Naive B cell (primary cell): ENCODE measurements around the gene ENGASE. TPM values are rescaled to one million over a fixed set of nuclear protein-coding genes. Genes with fewer than 3 reads are reported as not detected.
"Not testable (repeated sequence)": the region's sequence is repeated elsewhere in the genome, so short reads cannot be mapped to it uniquely, and the experiment has no call there.

Experiments used
- ATAC-seq, 2 donors: fragments of 150-1000 bp; cut with Tn5 transposase; 2 replicates each; pipeline ENCODE4 v1.10.0; 2021; ENCODE audit warnings: low read depth in 2 of 2, mild to moderate bottlenecking in 2 of 2, moderate library complexity in 2 of 2
- DNase-seq: peaks from one replicate; pipeline ENCODE4 v3.0.0; 2022
- H3K27ac Mint-ChIP-seq, 6 donors: one replicate each; pipeline ENCODE4 v1.8.0; 2020 to 2022; ENCODE audit warnings: mild to moderate bottlenecking in 6 of 6, mixed read lengths in 6 of 6, moderate library complexity in 5 of 6, inconsistent platforms in 2 of 6
- H3K27me3 Mint-ChIP-seq, 3 donors: one replicate each; pipeline ENCODE4 v1.8.0; 2021 to 2022; ENCODE audit warnings: mixed read lengths in 3 of 3, mild to moderate bottlenecking in 1 of 3
- H3K36me3 Mint-ChIP-seq, 2 donors: one replicate each; pipeline ENCODE4 v1.8.0; 2020 to 2022; ENCODE audit warnings: mixed read lengths in 2 of 2, inconsistent platforms in 1 of 2, mild to moderate bottlenecking in 1 of 2
- H3K4me1 Mint-ChIP-seq, 3 donors: one replicate each; pipeline ENCODE4 v1.8.0; 2020 to 2022; ENCODE audit warnings: mixed read lengths in 3 of 3, inconsistent platforms in 1 of 3, mild to moderate bottlenecking in 1 of 3, moderate library complexity in 1 of 3
- H3K4me3 Mint-ChIP-seq, 8 donors: one replicate each; pipeline ENCODE4 v1.8.0; 2020 to 2022; ENCODE audit warnings: mild to moderate bottlenecking in 8 of 8, mixed read lengths in 8 of 8, moderate library complexity in 8 of 8, inconsistent platforms in 2 of 8
- H3K9me3 Mint-ChIP-seq, 7 donors: one replicate each; pipeline ENCODE4 v1.8.0; 2020 to 2022; ENCODE audit warnings: mixed read lengths in 7 of 7, mild to moderate bottlenecking in 5 of 7, inconsistent platforms in 2 of 7, moderate library complexity in 1 of 7
- polyA plus RNA-seq, 6 donors: library from polyadenylated mRNA; unstranded; fragments of 300-500 nt; fragmentation: Illumina TruSeq; gene quantifications; one replicate each; pipeline ENCODE4 v1.2.3, GENCODE V29; 2021; ENCODE audit warnings: low read depth in 6 of 6

ENGASE gene
- polyA plus RNA-seq, 6 donors from 2014 or later, result 1.4 to 7.4 (median 3.6) TPM

DNA sequence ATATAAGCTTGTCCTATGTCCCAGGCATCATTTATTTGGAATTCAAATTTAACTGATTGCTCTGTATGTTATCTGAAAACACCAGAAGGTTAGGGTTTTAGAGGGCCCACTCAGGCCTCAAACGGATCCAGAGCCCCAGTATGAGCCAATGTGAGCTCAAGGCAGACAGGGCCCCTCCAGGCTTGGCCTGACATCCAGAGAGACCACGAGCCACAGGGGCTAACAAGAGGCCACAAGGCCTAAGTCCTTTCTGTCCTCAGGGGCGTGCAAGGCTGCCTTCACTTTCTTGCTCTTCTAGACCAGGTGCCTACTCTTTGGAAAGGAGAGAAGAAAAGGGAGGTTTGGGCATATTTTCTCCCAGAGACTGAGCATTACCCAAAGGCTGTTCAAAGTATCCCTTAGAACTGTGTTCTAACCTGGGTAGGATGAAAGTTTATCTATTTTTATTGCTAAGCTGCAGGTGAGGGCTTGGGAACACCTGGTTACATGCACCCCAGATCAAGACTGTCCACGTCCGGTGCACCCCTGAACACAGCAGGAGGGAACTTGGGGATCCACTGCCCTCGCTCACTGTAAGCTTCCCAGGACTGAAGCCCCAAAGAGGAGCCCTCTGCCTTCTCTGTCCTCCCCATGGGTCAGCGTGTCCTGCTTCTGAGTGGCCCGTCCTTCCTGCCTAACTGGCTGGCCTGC lies 1.5 kb upstream of the ENGASE start:
- H3K4me1 Mint-ChIP-seq, result peaks cover 10 to 28% (median 14%) of the 10 kb centered on the region in 3 donors
- no peak for DNase-seq
- no peaks in the 10 kb centered on the region for H3K9me3 Mint-ChIP-seq
- H3K27ac Mint-ChIP-seq, result peak overlapping the region in 2 of 6 donors; percentile 44 to 57
- no peaks in the 10 kb centered on the region for H3K36me3 Mint-ChIP-seq
- ATAC-seq, result no peak
- peak overlapping the region in 3 of 8 donors; percentile 20 to 94 (median 93) for H3K4me3 Mint-ChIP-seq
- H3K27me3 Mint-ChIP-seq, result peaks cover 0 to 8% (median 4%) of the 10 kb centered on the region in 3 donors

DNA sequence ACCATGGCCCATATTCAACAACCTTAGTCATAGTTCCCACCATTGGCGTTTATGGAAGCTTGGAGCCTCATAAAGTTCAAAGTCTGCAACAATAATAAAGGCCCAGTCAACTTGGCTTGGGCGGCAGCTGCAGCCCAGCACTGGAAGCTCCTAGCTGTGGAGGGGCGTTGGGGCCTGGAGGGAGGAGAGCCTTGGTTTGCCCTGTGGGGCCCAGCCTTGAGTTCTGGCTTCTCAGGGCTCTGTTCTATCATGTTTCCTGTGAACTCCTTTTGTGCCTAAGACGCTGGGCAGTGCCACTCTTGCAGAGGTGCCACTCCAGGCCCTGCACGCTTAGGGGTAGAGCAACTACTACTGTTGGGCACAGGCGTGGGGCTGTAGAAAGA lies 927 bp upstream of the ENGASE start:
- DNase-seq (no peak), ATAC-seq (no peak)
- Mint-ChIP-seq H3K27ac (peak overlapping the region in 2 of 6 donors; percentile 44 to 57), H3K4me3 (peak overlapping the region in 4 of 8 donors; percentile 78 to 94 (median 92)), H3K9me3 (no peaks in the 10 kb centered on the region), H3K36me3 (no peaks in the 10 kb centered on the region), H3K4me1 (peaks cover 10 to 28% (median 14%) of the 10 kb centered on the region in 3 donors), H3K27me3 (peaks cover 0 to 8% (median 4%) of the 10 kb centered on the region in 3 donors)

DNA sequence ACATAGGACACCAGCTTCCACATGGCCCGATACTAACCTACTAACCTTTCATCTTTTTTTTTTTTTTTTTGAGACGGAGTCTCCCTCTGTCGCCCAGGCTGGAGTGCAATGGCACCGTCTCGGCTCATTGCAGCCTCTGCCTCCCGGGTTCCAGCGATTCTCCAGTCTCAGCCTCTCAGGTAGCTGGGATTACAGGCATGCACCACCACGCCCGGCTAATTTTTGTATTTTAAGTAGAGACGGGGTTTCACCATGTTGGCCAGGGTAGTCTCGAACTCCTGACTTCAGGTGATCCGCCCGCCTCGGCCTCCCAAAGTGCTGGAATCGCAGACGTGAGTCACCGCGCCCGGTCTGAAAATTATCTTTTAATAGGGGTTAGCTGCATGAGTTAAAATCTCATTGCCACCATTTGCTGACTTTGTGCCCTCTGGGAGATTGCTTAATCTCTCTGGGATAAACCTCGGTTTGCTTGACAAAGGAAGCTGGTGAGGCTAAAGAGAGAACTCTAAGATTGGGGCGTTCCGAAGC lies 439 bp upstream of the ENGASE start:
- not testable (repeated sequence) for H3K27me3 Mint-ChIP-seq, H3K36me3 Mint-ChIP-seq, DNase-seq, ATAC-seq, H3K9me3 Mint-ChIP-seq
- Mint-ChIP-seq H3K4me1 (peaks cover 10 to 28% (median 14%) of the 10 kb centered on the region in 3 donors), H3K27ac (peak overlapping the region in 5 of 6 donors; percentile 53 to 94 (median 88)), H3K4me3 (peak overlapping the region; percentile 78 to 94 (median 90))

DNA sequence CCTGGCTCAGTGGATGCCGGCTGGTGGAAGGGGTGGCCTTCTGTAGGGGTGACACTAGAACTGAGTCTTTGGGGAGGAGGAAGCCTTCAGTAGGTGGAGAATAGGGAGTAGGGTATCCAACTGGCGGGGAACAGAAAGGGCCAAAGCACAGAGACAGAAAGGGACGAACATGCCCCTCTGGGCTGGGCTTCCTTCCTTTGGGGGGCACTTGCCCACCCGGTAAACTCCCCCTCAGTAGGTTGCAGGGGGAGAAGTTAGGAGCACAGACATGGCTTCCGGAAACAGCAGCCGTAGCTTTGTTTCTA lies 774 bp downstream of the ENGASE start:
- peaks cover 10 to 28% (median 14%) of the 10 kb centered on the region in 3 donors for H3K4me1 Mint-ChIP-seq
- peaks cover 0 to 3% (median 2%) of the 10 kb centered on the region in 3 donors for H3K27me3 Mint-ChIP-seq
- peak; percentile 19 for DNase-seq
- H3K4me3 Mint-ChIP-seq, result peak overlapping the region; percentile 82 to 95 (median 91)
- peaks cover 1 to 9% of the 10 kb centered on the region in 2 donors for H3K36me3 Mint-ChIP-seq
- peak; percentile 25 to 29 for ATAC-seq
- H3K27ac Mint-ChIP-seq, result peak overlapping the region in 5 of 6 donors; percentile 49 to 89 (median 73)
- no peaks in the 10 kb centered on the region for H3K9me3 Mint-ChIP-seq

DNA sequence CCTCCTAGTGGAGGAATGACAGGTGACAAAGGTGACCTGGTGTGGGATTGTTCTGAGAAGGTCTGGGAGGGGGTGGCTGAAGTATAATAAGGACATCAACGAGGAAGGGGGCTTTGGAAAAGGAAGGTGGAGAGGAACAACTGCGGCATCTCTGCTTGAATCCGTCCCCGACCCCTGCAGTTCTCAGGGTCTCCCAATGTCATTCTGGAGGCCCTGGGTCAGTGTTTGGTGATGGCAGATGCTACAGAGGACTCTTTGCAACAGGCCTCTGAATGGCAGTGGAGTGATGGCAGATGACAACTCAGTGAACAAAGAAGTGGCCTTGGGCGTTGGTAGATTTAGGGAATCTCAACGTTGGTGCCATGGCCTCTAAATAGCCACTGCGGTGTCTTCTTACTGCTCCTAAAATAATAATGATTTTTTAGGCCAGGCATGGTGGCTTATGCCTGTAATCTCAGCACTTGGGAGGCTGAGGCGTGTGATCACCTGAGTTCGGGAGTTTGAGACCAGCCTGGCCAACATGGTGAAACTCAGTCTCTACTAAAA lies 1.3 kb downstream of the ENGASE start:
- H3K36me3 Mint-ChIP-seq, result peaks cover 5 to 14% of the 10 kb centered on the region in 2 donors
- H3K4me1 Mint-ChIP-seq, result peaks cover 14 to 28% (median 14%) of the 10 kb centered on the region in 3 donors
- H3K4me3 Mint-ChIP-seq, result peak overlapping the region; percentile 82 to 94 (median 88)
- H3K27ac Mint-ChIP-seq, result peak overlapping the region in 4 of 6 donors; percentile 53 to 89 (median 74)
- ATAC-seq (no peak), DNase-seq (no peak)
- H3K27me3 Mint-ChIP-seq, result no peaks in the 10 kb centered on the region
- H3K9me3 Mint-ChIP-seq, result no peaks in the 10 kb centered on the region

DNA sequence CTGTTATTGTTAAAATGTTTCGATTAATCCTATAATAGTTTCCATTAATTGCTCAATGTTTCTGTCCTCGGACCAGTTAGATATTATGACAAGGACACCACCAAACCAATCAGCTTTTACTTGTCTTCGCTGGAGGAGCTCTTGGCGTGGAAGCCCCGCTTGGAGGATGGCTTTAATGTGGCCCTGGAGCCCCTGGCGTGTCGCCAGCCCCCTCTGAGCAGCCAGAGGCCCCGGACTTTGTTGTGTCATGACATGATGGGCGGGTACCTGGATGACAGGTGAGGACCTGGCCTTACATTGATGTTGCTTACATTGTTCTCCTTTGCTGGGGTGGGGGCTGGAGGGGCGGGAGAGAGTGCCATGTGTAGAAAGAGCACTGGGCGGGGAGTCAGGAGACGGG lies 3.0 kb downstream of the ENGASE start:
- peaks cover 5 to 21% of the 10 kb centered on the region in 2 donors for H3K36me3 Mint-ChIP-seq
- peak overlapping the region in 2 of 8 donors; percentile 74 to 93 for H3K4me3 Mint-ChIP-seq
- H3K27me3 Mint-ChIP-seq, result no peaks in the 10 kb centered on the region

DNA sequence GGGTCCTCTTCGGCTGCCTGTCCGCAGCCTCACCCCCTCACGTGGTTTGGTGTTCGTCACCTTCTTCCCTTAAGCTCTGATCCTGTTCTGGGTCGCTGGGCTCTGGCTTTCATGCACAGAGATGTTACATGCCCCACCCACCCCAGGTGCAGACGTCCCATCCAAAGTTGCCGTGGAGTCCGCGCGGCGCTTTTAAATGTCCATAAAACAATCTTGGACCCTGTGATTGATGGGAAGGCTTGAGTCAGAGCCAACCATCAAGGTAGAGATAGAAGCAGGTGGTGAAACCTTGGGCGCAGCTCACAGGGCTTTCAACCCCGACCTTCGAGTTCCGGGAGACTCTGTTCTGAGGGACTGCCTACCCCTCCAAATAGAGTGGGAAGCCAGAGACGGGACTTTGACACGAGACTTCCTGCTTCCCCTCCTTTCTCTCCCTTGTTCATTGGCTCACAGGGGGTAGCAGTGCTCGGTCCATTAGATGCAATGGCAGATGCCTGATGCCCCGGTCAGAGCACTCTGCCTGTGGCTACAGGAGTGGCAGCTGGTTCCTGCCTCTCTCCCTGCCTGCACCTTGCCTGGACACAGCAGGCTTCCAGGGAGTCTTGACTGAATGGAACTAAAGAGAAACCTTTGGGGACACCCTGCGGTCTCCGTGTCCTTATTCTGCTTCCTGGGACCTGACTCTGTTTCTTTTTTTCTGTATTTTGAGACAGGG lies 4.0 kb downstream of the ENGASE start:
- DNase-seq (no peak), ATAC-seq (no peak)
- peaks cover 5 to 21% of the 10 kb centered on the region in 2 donors for H3K36me3 Mint-ChIP-seq
- H3K4me1 Mint-ChIP-seq, result peaks cover 14 to 28% (median 14%) of the 10 kb centered on the region in 3 donors
- peak overlapping the region in 1 of 6 donors; percentile 27 for H3K27ac Mint-ChIP-seq
- no peaks in the 10 kb centered on the region for H3K9me3 Mint-ChIP-seq
- H3K4me3 Mint-ChIP-seq, result no peak overlapping the region
- H3K27me3 Mint-ChIP-seq, result no peaks in the 10 kb centered on the region

More for the DNA sequence above, 3.0 kb downstream of the ENGASE start:
- H3K27ac Mint-ChIP-seq, result no peak overlapping the region
- peaks cover 14 to 28% (median 14%) of the 10 kb centered on the region in 3 donors for H3K4me1 Mint-ChIP-seq
- H3K9me3 Mint-ChIP-seq, result no peaks in the 10 kb centered on the region
- ATAC-seq (no peak), DNase-seq (no peak)

DNA sequence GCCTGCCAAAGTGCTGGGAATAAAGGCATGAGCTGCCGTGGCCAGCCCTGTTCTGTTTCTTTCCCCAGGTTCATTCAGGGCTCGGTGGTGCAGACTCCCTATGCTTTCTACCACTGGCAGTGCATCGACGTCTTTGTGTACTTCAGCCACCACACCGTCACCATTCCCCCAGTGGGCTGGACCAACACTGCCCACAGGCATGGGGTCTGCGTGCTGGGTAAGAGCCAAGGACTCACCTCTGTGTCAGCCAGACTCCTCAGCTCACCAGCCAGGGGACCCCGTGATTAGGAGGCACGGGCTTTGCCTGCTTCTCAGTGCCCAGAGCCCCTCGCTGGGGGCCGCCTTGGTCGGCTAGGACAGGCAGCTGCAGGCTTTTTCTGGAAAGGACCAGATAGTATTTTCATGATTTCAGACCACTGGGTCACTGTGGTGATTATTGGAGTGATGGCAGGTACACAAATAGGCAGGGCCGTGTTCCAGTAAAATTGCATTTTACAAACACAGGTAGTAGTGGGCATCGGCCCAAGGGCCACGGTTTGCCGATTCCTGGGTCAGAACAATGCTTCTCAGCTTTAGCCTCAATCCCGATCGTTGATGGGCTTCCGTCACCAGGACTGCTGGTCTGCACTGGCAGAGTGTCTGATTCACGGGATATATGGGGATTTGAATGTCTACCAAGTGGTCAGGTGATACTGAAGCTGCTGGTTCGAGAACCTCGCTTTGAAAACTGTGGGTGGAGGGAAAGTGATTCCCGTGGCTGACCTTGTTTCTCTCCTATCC lies 5.0 kb downstream of the ENGASE start:
- ATAC-seq, result no peak
- Mint-ChIP-seq H3K4me1 (peaks cover 14 to 20% (median 14%) of the 10 kb centered on the region in 3 donors), H3K27me3 (no peaks in the 10 kb centered on the region), H3K27ac (no peak overlapping the region), H3K9me3 (no peaks in the 10 kb centered on the region), H3K36me3 (peaks cover 5 to 21% of the 10 kb centered on the region in 2 donors), H3K4me3 (no peak overlapping the region)
- DNase-seq, result no peak

DNA sequence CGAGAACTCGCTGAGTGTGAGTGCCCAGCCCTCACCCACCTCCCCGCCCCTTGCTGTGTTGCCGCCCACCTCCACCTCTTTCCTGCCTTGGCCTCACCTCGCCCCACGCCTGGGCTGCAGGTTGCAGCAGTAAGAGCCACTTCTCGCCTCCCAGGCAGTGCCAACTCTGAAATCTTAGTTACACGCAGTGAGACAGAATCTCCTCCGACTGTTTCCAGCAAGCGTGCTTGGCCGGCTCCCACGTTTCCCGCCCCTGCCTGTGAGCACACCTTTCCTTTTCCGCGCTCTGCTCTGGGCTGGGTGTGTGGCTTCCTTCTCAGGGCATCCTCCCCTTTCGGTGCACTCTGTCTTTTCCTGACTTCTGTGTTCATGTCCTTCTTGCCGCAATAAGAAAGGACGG lies 5.7 kb downstream of the ENGASE start:
- H3K4me1 Mint-ChIP-seq, result peaks cover 10 to 19% (median 11%) of the 10 kb centered on the region in 3 donors
- H3K9me3 Mint-ChIP-seq, result no peaks in the 10 kb centered on the region
- no peak overlapping the region for H3K27ac Mint-ChIP-seq
- H3K27me3 Mint-ChIP-seq, result no peaks in the 10 kb centered on the region
- no peak overlapping the region for H3K4me3 Mint-ChIP-seq
- no peak for ATAC-seq
- H3K36me3 Mint-ChIP-seq, result peaks cover 5 to 21% of the 10 kb centered on the region in 2 donors
- no peak for DNase-seq

DNA sequence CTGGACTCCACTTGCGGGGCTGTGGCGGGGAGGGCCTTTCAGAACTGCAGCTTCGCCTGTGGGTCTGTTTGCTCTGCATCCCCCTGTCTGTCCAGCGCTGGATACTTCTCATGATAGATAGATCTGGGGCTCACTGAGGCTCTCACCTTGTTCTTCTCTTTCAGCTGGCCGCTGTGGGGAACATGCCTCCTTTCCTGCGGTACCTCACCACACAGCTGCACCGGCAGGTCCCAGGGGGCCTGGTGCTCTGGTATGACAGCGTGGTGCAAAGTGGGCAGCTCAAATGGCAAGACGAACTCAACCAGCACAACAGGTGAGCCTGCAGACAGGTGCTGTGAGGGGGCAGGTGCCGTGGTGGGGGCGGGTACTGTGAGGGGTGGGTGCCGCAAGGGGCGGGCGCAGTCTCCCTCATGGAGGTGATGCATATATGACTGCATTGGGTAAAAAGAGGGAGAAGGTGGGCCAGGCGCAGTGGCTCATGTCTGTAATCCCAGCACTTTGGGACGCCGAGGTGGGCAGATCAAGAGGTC lies 6.2 kb downstream of the ENGASE start:
- H3K4me1 Mint-ChIP-seq, result peaks cover 6 to 14% (median 6%) of the 10 kb centered on the region in 3 donors
- no peaks in the 10 kb centered on the region for H3K9me3 Mint-ChIP-seq
- H3K27me3 Mint-ChIP-seq, result no peaks in the 10 kb centered on the region
- no peak overlapping the region for H3K27ac Mint-ChIP-seq
- H3K4me3 Mint-ChIP-seq, result no peak overlapping the region
- no peak for ATAC-seq
- peaks cover 5 to 21% of the 10 kb centered on the region in 2 donors for H3K36me3 Mint-ChIP-seq
- no peak for DNase-seq

DNA sequence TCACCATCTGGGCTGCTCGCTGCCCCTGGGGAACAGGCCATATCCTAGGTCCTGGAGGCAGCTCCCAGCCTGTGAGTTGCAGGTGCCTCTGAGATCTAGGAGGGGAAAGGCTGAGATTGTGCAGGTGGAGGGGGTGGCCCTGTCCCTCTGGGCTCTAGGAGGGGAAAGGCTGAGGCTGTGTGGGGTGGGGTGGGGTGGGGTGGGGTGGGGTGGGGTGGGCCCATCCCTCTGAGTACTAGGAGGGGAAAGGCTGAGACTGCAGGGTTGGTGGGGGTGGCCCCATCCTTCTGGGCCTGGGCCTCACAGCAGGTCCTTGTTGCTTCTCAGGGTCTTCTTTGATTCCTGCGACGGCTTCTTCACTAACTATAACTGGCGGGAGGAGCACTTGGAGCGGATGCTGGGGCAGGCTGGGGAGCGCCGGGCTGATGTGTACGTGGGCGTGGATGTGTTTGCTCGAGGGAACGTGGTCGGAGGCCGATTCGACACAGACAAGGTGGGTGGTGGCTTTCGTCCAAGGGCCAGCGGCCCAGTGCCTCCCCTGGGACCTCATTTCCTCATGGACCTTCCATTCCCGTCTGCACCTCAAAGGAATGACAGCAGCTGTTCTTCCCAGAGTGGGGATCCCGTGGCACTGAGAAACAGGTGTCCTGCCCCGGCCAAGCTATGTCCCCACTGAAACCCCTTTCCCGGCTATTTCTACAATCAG lies 7.1 kb downstream of the ENGASE start:
- H3K4me1 Mint-ChIP-seq, result peaks cover 0 to 5% (median 3%) of the 10 kb centered on the region in 3 donors
- DNase-seq, result no peak
- peak overlapping the region in 1 of 6 donors; percentile 63 for H3K27ac Mint-ChIP-seq
- no peak overlapping the region for H3K4me3 Mint-ChIP-seq
- peaks cover 5 to 21% of the 10 kb centered on the region in 2 donors for H3K36me3 Mint-ChIP-seq
- H3K27me3 Mint-ChIP-seq, result no peaks in the 10 kb centered on the region
- ATAC-seq, result no peak
- no peaks in the 10 kb centered on the region for H3K9me3 Mint-ChIP-seq
